ENCODE results near the gene SERPINB10.

GRCh38 chr18:63868546-63868945, 39.2 kb upstream of the SERPINB10 start:
- TF ChIP-seq TSHZ2 (CRISPR knock-in tag; IDR thresholded peaks at IDR 0.05) (no peak), SNAI2 (CRISPR knock-in tag; IDR thresholded peaks at IDR 0.05) (no peak), PATZ1 (CRISPR knock-in tag; IDR thresholded peaks at IDR 0.05; ENCODE audit: borderline replicate concordance) (no peak), PPARA (CRISPR knock-in tag; IDR thresholded peaks at IDR 0.05; ENCODE audit: borderline replicate concordance) (no peak), BACH2 (CRISPR knock-in tag; IDR thresholded peaks at IDR 0.05; ENCODE audit: borderline replicate concordance) (no peak), GLIS3 (CRISPR knock-in tag; IDR thresholded peaks at IDR 0.05) (no peak), ZFP3 (CRISPR knock-in tag; IDR thresholded peaks at IDR 0.05) (no peak), RARB (CRISPR knock-in tag; IDR thresholded peaks at IDR 0.05) (no peak), ARNTL (CRISPR knock-in tag; IDR thresholded peaks at IDR 0.05; ENCODE audit: borderline replicate concordance, low read depth) (no peak), ISL1 (CRISPR knock-in tag; IDR thresholded peaks at IDR 0.05) (no peak), CSDC2 (CRISPR knock-in tag; IDR thresholded peaks at IDR 0.05) (no peak), ZC3H10 (CRISPR knock-in tag; IDR thresholded peaks at IDR 0.05) (no peak)

Measured in SK-N-SH treated with all-trans-retinoic acid at 6 μM for 48 hours (cell line).